H9 (cell line): ENCODE measurements around the gene TNNT2. TPM values are rescaled to one million over a fixed set of nuclear protein-coding genes. Genes with fewer than 3 reads are reported as not detected.

Experiments
- DNase-seq: peaks from one replicate; pipeline ENCODE4 v3.0.0-alpha.2; 2017
- H2AFZ ChIP-seq: one replicate; pipeline ENCODE4 v1.6.1; 2013; ENCODE audit warnings: mild to moderate bottlenecking, low read length, control low read depth, moderate library complexity
- H2AK5ac ChIP-seq: 2 replicates; pipeline ENCODE4 v1.6.1; 2013; ENCODE audit warnings: low read length, control low read depth, mixed read lengths; ENCODE audit not compliant: insufficient read length
- H2BK120ac ChIP-seq: one replicate; pipeline ENCODE4 v1.6.1; 2013; ENCODE audit warnings: low read depth, mild to moderate bottlenecking, low read length, control low read depth, inconsistent platforms; ENCODE audit not compliant: poor library complexity, severe bottlenecking
- H2BK12ac ChIP-seq: 2 replicates; pipeline ENCODE4 v1.6.1; 2013; ENCODE audit warnings: low read length, control low read depth, mixed read lengths, low read depth; ENCODE audit not compliant: insufficient read length
- H2BK15ac ChIP-seq: 2 replicates; pipeline ENCODE4 v1.6.1; 2013; ENCODE audit warnings: low read depth, low read length, control low read depth
- H2BK20ac ChIP-seq: one replicate; pipeline ENCODE4 v1.6.1; 2013; ENCODE audit warnings: low read depth, mild to moderate bottlenecking, low read length, control low read depth, inconsistent platforms; ENCODE audit not compliant: poor library complexity, severe bottlenecking
- H2BK5ac ChIP-seq: 2 replicates; pipeline ENCODE4 v1.6.1; 2013; ENCODE audit warnings: low read length, control low read depth, mixed read lengths; ENCODE audit not compliant: insufficient read length
- H3K14ac ChIP-seq: 2 replicates; pipeline ENCODE4 v1.6.1; 2013; ENCODE audit warnings: low read length, control low read depth; ENCODE audit not compliant: insufficient read depth
- H3K18ac ChIP-seq: 2 replicates; pipeline ENCODE4 v1.6.1; 2013; ENCODE audit warnings: low read depth, mild to moderate bottlenecking, mixed read lengths, low read length, control low read depth; ENCODE audit not compliant: insufficient read length
- H3K23ac ChIP-seq: 2 replicates; pipeline ENCODE4 v1.6.1; 2013; ENCODE audit warnings: low read length, control low read depth, mixed read lengths, low read depth; ENCODE audit not compliant: insufficient read length
- H3K23me2 ChIP-seq: 2 replicates; pipeline ENCODE4 v1.6.1; 2013; ENCODE audit warnings: low read depth, mild to moderate bottlenecking, mixed read lengths, low read length, control low read depth; ENCODE audit not compliant: insufficient read length, poor library complexity, severe bottlenecking
- H3K27ac ChIP-seq: 2 replicates; pipeline ENCODE4 v1.5.1; 2013; ENCODE audit warnings: low read length, control low read depth, mixed read lengths, low read depth; ENCODE audit not compliant: insufficient read length
- H3K27me3 ChIP-seq: 2 replicates; pipeline ENCODE4 v1.6.1; 2013; ENCODE audit warnings: low read length, control low read depth, inconsistent platforms; ENCODE audit not compliant: insufficient read depth
- H3K4ac ChIP-seq: 2 replicates; pipeline ENCODE4 v1.6.1; 2013; ENCODE audit warnings: low read depth, mild to moderate bottlenecking, control low read depth, inconsistent platforms, low read length, moderate library complexity
- H3K4me1 ChIP-seq: 2 replicates; pipeline ENCODE4 v1.6.1; 2013; ENCODE audit warnings: low read length, control low read depth, inconsistent platforms; ENCODE audit not compliant: insufficient read depth
- H3K4me2 ChIP-seq: 2 replicates; pipeline ENCODE4 v1.6.1; 2013; ENCODE audit warnings: low read length, control low read depth, mixed read lengths; ENCODE audit not compliant: insufficient read length, insufficient read depth
- H3K56ac ChIP-seq: 2 replicates; pipeline ENCODE4 v1.6.1; 2013; ENCODE audit warnings: low read depth, mild to moderate bottlenecking, mixed read lengths, low read length, control low read depth; ENCODE audit not compliant: insufficient read length
- H3K79me1 ChIP-seq: 2 replicates; pipeline ENCODE4 v1.6.1; 2013; ENCODE audit warnings: low read depth, mild to moderate bottlenecking, moderate library complexity, low read length, control low read depth, inconsistent platforms; ENCODE audit not compliant: insufficient read depth, poor library complexity, severe bottlenecking
- H3K79me2 ChIP-seq: 2 replicates; pipeline ENCODE4 v1.6.1; 2013; ENCODE audit warnings: low read length, control low read depth, inconsistent platforms; ENCODE audit not compliant: insufficient read depth
- H3K9ac ChIP-seq: 2 replicates; pipeline ENCODE4 v1.6.1; 2013; ENCODE audit warnings: low read length, control low read depth, mixed read lengths; ENCODE audit not compliant: insufficient read length; ENCODE audit errors: extremely low read depth
- H3K9me3 ChIP-seq: one replicate; pipeline ENCODE4 v1.6.1; 2013; ENCODE audit warnings: low read depth, low read length, inconsistent platforms; ENCODE audit not compliant: control insufficient read depth
- H3T11ph ChIP-seq: one replicate; pipeline ENCODE4 v1.6.1; 2013; ENCODE audit warnings: mild to moderate bottlenecking, low read length, control low read depth, inconsistent platforms
- H4K20me1 ChIP-seq: one replicate; pipeline ENCODE4 v1.6.1; 2013; ENCODE audit not compliant: control insufficient read depth, insufficient read length, insufficient read depth
- H4K5ac ChIP-seq: 2 replicates; pipeline ENCODE4 v1.6.1; 2013; ENCODE audit warnings: low read depth, mild to moderate bottlenecking, mixed read lengths, low read length, control low read depth; ENCODE audit not compliant: insufficient read length
- H4K8ac ChIP-seq: replicated peaks from 2 replicates; pipeline ENCODE4 v1.6.1; 2013; ENCODE audit warnings: low read length, control low read depth, mixed read lengths, low read depth; ENCODE audit not compliant: insufficient read length
- H4K91ac ChIP-seq: 2 replicates; pipeline ENCODE4 v1.6.1; 2013; ENCODE audit warnings: low read depth, mild to moderate bottlenecking, moderate library complexity, mixed read lengths, low read length, control low read depth; ENCODE audit not compliant: insufficient read length
- H3K27ac Mint-ChIP-seq, 3 experiments: 2 replicates in 2 of 3; 3 replicates in 1 of 3; pipeline ENCODE4 v1.8.0; 2020 to 2021; ENCODE audit warnings: mixed read lengths in 3 of 3, mild to moderate bottlenecking in 1 of 3, moderate library complexity in 1 of 3
- H3K27me3 Mint-ChIP-seq: 2 replicates; pipeline ENCODE4 v1.8.0; 2021; ENCODE audit warnings: low read depth, mild to moderate bottlenecking, moderate library complexity, mixed read lengths
- H3K36me3 Mint-ChIP-seq, 3 experiments: 2 replicates in 2 of 3; 3 replicates in 1 of 3; pipeline ENCODE4 v1.8.0; 2020 to 2021; ENCODE audit warnings: low read depth in 3 of 3, mixed read lengths in 3 of 3; ENCODE audit not compliant: insufficient read depth in 1 of 3
- H3K4me1 Mint-ChIP-seq, 2 experiments: 2 replicates each; pipeline ENCODE4 v1.8.0; 2020; ENCODE audit warnings: mixed read lengths in 2 of 2
- H3K4me3 Mint-ChIP-seq, 2 experiments: 2 replicates in 1 of 2; 3 replicates in 1 of 2; pipeline ENCODE4 v1.8.0; 2020 to 2021; ENCODE audit warnings: mild to moderate bottlenecking in 2 of 2, mixed read lengths in 2 of 2, moderate library complexity in 1 of 2
- H3K9me3 Mint-ChIP-seq, 2 experiments: 2 replicates in 1 of 2; 3 replicates in 1 of 2; pipeline ENCODE4 v1.8.0; 2020; ENCODE audit warnings: mild to moderate bottlenecking in 2 of 2, mixed read lengths in 2 of 2, moderate library complexity in 1 of 2
- CTCF ChIP-seq: fragments of 200-600 bp; sonication (generic); conservative IDR thresholded peaks from 3 replicates; pipeline ENCODE4 v1.8.0; 2021; ENCODE audit warnings: antibody characterized with exemption, mild to moderate bottlenecking
- WGBS: extraction: QIAGEN DNeasy Blood & Tissue Kit; methylation state at CpG from one replicate; pipeline ENCODE4 v1.1.7; 2013; ENCODE audit warnings: missing lambda C conversion rate, low lambda C conversion rate, mixed read lengths; ENCODE audit not compliant: insufficient read length; ENCODE audit errors: extremely low coverage; 5-methylcytosine and 5-hydroxymethylcytosine counted together
- total RNA-seq: library from RNA; stranded (reverse); gene quantifications from 2 replicates; pipeline ENCODE4 v1.2.1, GENCODE V29; 2021

The TNNT2 gene
- total RNA-seq, 1 experiment from 2014 or later: 8.6 TPM

GRCh38 chr1:201344206-201345080 lies 33.0 kb downstream of the TNNT2 start:
- Histone ChIP-seq H2AFZ (no peak overlapping the region), H2BK5ac (no peak overlapping the region), H4K8ac (no peak overlapping the region), H3K4me1 (peaks cover 8% of the 10 kb centered on the region; the same call in 1 of the 2 replicates), H2BK12ac (no peak overlapping the region), H3K56ac (no peak overlapping the region), H4K91ac (no peak overlapping the region), H3K4ac (no peak overlapping the region), H3K18ac (no peak overlapping the region), H2AK5ac (no peak overlapping the region), H3K79me2 (no peaks in the 10 kb centered on the region), H3K4me2 (no peak overlapping the region), H2BK15ac (no peak overlapping the region), H3T11ph (no peak overlapping the region), H3K9me3 (no peaks in the 10 kb centered on the region), H3K27ac (no peak overlapping the region), H3K23ac (no peak overlapping the region), H3K27me3 (no peaks in the 10 kb centered on the region), H3K79me1 (no peaks in the 10 kb centered on the region), H4K20me1 (no peaks in the 10 kb centered on the region), H2BK20ac (no peak overlapping the region), H3K14ac (no peak overlapping the region), H3K9ac (no peak overlapping the region), H3K23me2 (no peaks in the 10 kb centered on the region), H4K5ac (no peak overlapping the region), H2BK120ac (no peak overlapping the region)
- no CpG with 5 or more reads among the region's 7 CpGs for WGBS
- TF ChIP-seq CTCF: no peak
- H3K4me1 Mint-ChIP-seq: peaks cover 32 to 37% of the 10 kb centered on the region in 2 experiments
- no peak overlapping the region for H3K4me3 Mint-ChIP-seq
- peak overlapping the region in 1 of 3 experiments; percentile 20; a peak in 1 of 7 replicates for H3K27ac Mint-ChIP-seq
- H3K9me3 Mint-ChIP-seq: peaks cover 7% of the 10 kb centered on the region in 2 experiments; a peak in 4 of 5 replicates
- no peak for DNase-seq
- H3K36me3 Mint-ChIP-seq: peaks cover 0 to 6% (median 0%) of the 10 kb centered on the region in 3 experiments; a peak in 2 of 7 replicates
- H3K27me3 Mint-ChIP-seq: peaks cover 1% of the 10 kb centered on the region
